Measurements from ENCODE around the gene TTC12. TPM values are rescaled to one million over a fixed set of nuclear protein-coding genes. Genes with fewer than 3 reads are reported as not detected.

TTC12 gene
- polyA plus RNA-seq, 1 donor from 2014 or later: 4.2 TPM

DNA sequence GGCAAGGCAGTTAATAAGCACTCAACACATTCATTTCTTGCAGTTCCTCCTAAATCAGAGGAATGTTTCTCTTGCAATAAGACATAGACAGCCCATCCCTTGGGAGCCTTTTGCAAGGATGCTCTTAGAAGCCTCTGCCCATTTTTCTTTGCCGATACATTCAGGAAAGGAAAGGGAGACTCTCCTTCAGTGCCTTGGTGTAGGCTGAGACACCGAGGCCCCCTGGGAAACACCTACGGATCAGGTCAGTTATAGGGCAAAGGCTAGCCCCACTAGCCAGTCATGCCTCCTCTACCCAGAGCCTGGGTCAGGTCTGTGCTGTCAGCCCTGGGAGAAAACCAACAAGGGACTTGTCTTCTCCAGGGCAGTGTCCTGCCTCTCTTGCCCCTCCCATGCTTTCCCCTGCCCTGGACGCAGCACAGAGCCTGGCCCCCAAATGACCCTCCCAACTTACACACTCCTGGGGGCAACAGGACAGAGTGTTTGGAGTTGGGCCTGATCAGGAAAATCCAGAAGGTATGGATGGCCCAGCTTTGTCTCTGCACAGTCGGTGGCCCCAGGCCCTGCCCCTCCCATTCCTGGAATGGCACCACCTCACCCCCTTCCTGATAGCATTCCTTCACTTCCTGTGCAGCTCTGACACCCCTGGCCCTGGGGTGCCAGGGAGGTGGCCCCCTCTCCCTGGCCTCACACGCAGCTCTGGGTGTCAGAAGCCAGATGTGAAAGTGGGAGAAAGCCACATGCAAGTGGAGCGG is 91.5 kb downstream of the TTC12 start:
- Histone ChIP-seq H4K20me1 (ENCODE audit: insufficient read depth) (no peaks in the 10 kb centered on the region), H2AFZ (ENCODE audit: low read depth, low read length) (no peak overlapping the region), H3K27me3 (ENCODE audit: insufficient read depth, low read depth, low read length) (no peaks in the 10 kb centered on the region), H3K4me3 (ENCODE audit: low read length) (no peak overlapping the region), H3K9me3 (ENCODE audit: low read length) (no peaks in the 10 kb centered on the region), H3K27ac (ENCODE audit: low read length) (no peak overlapping the region), H3K79me2 (replicated peaks; ENCODE audit: insufficient read depth, low read length) (no peaks in the 10 kb centered on the region), H3K9ac (ENCODE audit: low read length) (no peak overlapping the region), H3F3A (ENCODE audit: insufficient read depth, low read length, poor library complexity, severe bottlenecking) (no peaks in the 10 kb centered on the region), H3K9me2 (ENCODE audit: insufficient read depth, low read length) (no peaks in the 10 kb centered on the region), H3K4me2 (ENCODE audit: low read length) (no peak overlapping the region), H3K36me3 (ENCODE audit: insufficient read depth, low read length) (no peaks in the 10 kb centered on the region)
- TF ChIP-seq POLR2AphosphoS5 (IDR thresholded peaks at IDR 0.05) (no peak), SMC3 (conservative IDR thresholded peaks at IDR 0.05; ENCODE audit: poor library complexity) (no peak), TAF1 (IDR thresholded peaks at IDR 0.05; ENCODE audit: low read depth) (no peak), EZH2 (IDR thresholded peaks at IDR 0.05; ENCODE audit: borderline replicate concordance, insufficient read depth, low read length, poor library complexity, severe bottlenecking) (no peak), MXI1 (conservative IDR thresholded peaks at IDR 0.05; ENCODE audit: poor library complexity, severe bottlenecking) (no peak), RAD21 (conservative IDR thresholded peaks at IDR 0.05) (no peak), EP300 (conservative IDR thresholded peaks at IDR 0.05; ENCODE audit: poor library complexity, severe bottlenecking) (no peak)
- TF ChIP-seq, protein P1, sequence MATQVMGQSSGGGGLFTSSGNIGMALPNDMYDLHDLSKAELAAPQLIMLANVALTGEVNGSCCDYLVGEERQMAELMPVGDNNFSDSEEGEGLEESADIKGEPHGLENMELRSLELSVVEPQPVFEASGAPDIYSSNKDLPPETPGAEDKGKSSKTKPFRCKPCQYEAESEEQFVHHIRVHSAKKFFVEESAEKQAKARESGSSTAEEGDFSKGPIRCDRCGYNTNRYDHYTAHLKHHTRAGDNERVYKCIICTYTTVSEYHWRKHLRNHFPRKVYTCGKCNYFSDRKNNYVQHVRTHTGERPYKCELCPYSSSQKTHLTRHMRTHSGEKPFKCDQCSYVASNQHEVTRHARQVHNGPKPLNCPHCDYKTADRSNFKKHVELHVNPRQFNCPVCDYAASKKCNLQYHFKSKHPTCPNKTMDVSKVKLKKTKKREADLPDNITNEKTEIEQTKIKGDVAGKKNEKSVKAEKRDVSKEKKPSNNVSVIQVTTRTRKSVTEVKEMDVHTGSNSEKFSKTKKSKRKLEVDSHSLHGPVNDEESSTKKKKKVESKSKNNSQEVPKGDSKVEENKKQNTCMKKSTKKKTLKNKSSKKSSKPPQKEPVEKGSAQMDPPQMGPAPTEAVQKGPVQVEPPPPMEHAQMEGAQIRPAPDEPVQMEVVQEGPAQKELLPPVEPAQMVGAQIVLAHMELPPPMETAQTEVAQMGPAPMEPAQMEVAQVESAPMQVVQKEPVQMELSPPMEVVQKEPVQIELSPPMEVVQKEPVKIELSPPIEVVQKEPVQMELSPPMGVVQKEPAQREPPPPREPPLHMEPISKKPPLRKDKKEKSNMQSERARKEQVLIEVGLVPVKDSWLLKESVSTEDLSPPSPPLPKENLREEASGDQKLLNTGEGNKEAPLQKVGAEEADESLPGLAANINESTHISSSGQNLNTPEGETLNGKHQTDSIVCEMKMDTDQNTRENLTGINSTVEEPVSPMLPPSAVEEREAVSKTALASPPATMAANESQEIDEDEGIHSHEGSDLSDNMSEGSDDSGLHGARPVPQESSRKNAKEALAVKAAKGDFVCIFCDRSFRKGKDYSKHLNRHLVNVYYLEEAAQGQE (IDR thresholded peaks at IDR 0.05; ENCODE audit: borderline replicate concordance): no peak
- TF ChIP-seq, protein P2, sequence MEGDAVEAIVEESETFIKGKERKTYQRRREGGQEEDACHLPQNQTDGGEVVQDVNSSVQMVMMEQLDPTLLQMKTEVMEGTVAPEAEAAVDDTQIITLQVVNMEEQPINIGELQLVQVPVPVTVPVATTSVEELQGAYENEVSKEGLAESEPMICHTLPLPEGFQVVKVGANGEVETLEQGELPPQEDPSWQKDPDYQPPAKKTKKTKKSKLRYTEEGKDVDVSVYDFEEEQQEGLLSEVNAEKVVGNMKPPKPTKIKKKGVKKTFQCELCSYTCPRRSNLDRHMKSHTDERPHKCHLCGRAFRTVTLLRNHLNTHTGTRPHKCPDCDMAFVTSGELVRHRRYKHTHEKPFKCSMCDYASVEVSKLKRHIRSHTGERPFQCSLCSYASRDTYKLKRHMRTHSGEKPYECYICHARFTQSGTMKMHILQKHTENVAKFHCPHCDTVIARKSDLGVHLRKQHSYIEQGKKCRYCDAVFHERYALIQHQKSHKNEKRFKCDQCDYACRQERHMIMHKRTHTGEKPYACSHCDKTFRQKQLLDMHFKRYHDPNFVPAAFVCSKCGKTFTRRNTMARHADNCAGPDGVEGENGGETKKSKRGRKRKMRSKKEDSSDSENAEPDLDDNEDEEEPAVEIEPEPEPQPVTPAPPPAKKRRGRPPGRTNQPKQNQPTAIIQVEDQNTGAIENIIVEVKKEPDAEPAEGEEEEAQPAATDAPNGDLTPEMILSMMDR (IDR thresholded peaks at IDR 0.05; ENCODE audit: poor library complexity, severe bottlenecking): no peak

DNA sequence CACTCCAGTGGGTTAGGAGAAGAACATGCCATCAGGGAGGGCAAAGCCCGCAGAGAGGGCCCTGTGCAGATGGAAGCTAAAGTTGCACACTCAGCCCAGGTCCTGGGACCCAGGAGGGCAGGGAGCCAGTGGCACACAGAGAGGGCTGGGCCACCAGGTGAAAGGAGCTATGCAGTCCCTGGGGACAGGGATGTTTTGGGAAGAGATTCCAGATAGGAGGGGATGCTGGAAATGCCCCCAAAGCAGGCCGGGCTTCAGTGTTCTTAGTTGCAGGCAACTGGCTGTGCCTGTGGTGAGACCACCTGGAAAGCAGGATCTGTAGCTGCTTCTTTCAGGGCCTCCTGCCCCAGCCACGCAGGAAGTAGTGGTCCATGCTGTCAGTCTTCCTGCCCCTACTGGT is 92.8 kb downstream of the TTC12 start:
- Histone ChIP-seq H3F3A (ENCODE audit: insufficient read depth, low read length, poor library complexity, severe bottlenecking) (no peaks in the 10 kb centered on the region), H3K9me3 (ENCODE audit: low read length) (no peaks in the 10 kb centered on the region), H4K20me1 (ENCODE audit: insufficient read depth) (no peaks in the 10 kb centered on the region), H3K4me3 (ENCODE audit: low read length) (no peak overlapping the region), H3K4me2 (ENCODE audit: low read length) (no peak overlapping the region), H2AFZ (ENCODE audit: low read depth, low read length) (no peak overlapping the region), H3K9me2 (ENCODE audit: insufficient read depth, low read length) (no peaks in the 10 kb centered on the region), H3K27ac (ENCODE audit: low read length) (no peak overlapping the region), H3K79me2 (replicated peaks; ENCODE audit: insufficient read depth, low read length) (no peaks in the 10 kb centered on the region), H3K27me3 (ENCODE audit: insufficient read depth, low read depth, low read length) (no peaks in the 10 kb centered on the region), H3K9ac (ENCODE audit: low read length) (no peak overlapping the region), H3K36me3 (ENCODE audit: insufficient read depth, low read length) (no peaks in the 10 kb centered on the region)
- no peak for TF ChIP-seq EZH2 (IDR thresholded peaks at IDR 0.05; ENCODE audit: borderline replicate concordance, insufficient read depth, low read length, poor library complexity, severe bottlenecking)
- TF ChIP-seq TAF1 (IDR thresholded peaks at IDR 0.05; ENCODE audit: low read depth): no peak
- TF ChIP-seq MXI1 (conservative IDR thresholded peaks at IDR 0.05; ENCODE audit: poor library complexity, severe bottlenecking): no peak
- TF ChIP-seq, protein P1 (IDR thresholded peaks at IDR 0.05; ENCODE audit: borderline replicate concordance): no peak
- TF ChIP-seq, protein P2 (IDR thresholded peaks at IDR 0.05; ENCODE audit: poor library complexity, severe bottlenecking): no peak
